GM21367 (cell line): ENCODE results near the gene LSM2.

Source experiments
- ATAC-seq: cut with Tn5 transposase; IDR thresholded peaks from one replicate; pipeline ENCODE4 v1.9.1; 2021; ENCODE audit not compliant: unreplicated experiment

Gene LSM2

GRCh38 chr6:31777667-31778050 lies 29.1 kb downstream of the LSM2 start:
- ATAC-seq: no peak

GRCh38 chr6:31776989-31777666 lies 29.6 kb downstream of the LSM2 start, which contains the start of gene VWA7:
Gene VWA7 (minus strand): TSS chr6:31777328. CDS start chr6:31776779, 549 bp downstream.
- peak; percentile 49 for ATAC-seq

GRCh38 chr6:31776485-31776988 lies 30.2 kb downstream of the LSM2 start:
- no peak for ATAC-seq

GRCh38 chr6:31775633-31776484 lies 30.9 kb downstream of the LSM2 start:
- ATAC-seq: no peak

- ATAC-seq: no peak
Measured at GRCh38 chr6:31775184-31775583, 31.6 kb downstream of the LSM2 start.

GRCh38 chr6:31771992-31772358 lies 34.8 kb downstream of the LSM2 start:
- ATAC-seq: no peak

GRCh38 chr6:31770860-31771259 lies 35.9 kb downstream of the LSM2 start:
- ATAC-seq: no peak

- no peak for ATAC-seq
Measured at GRCh38 chr6:31769684-31770371, 36.9 kb downstream of the LSM2 start.

GRCh38 chr6:31768363-31769257 lies 38.2 kb downstream of the LSM2 start:
- ATAC-seq: no peak

GRCh38 chr6:31767096-31767645 lies 39.6 kb downstream of the LSM2 start:
- no peak for ATAC-seq

GRCh38 chr6:31765910-31766794 lies 40.6 kb downstream of the LSM2 start:
- ATAC-seq: no peak

GRCh38 chr6:31765559-31765909 lies 41.2 kb downstream of the LSM2 start:
- no peak for ATAC-seq

GRCh38 chr6:31764198-31764597 lies 42.6 kb downstream of the LSM2 start:
- no peak for ATAC-seq

- no peak for ATAC-seq
Measured at GRCh38 chr6:31763619-31763940, 43.2 kb downstream of the LSM2 start.

- ATAC-seq: no peak
Measured at GRCh38 chr6:31762878-31763618, 43.7 kb downstream of the LSM2 start.

- ATAC-seq: no peak
Measured at GRCh38 chr6:31762356-31762755, 44.4 kb downstream of the LSM2 start, which contains the start of gene SAPCD1. Gene SAPCD1 (plus strand): TSS chr6:31762656. CDS start chr6:31763055, 399 bp downstream.

- no peak for ATAC-seq
Measured at GRCh38 chr6:31761343-31761742, 45.4 kb downstream of the LSM2 start.

GRCh38 chr6:31760790-31761189 lies 46.0 kb downstream of the LSM2 start:
- no peak for ATAC-seq

GRCh38 chr6:31758281-31758680 lies 48.5 kb downstream of the LSM2 start:
- no peak for ATAC-seq
